Measurements from ENCODE around the gene MTHFD1L. TPM values are rescaled to one million over a fixed set of nuclear protein-coding genes. Genes with fewer than 3 reads are reported as not detected.

MTHFD1L gene
- total RNA-seq, 2 donors from 2014 or later, result 3.1 to 18.7 TPM

DNA sequence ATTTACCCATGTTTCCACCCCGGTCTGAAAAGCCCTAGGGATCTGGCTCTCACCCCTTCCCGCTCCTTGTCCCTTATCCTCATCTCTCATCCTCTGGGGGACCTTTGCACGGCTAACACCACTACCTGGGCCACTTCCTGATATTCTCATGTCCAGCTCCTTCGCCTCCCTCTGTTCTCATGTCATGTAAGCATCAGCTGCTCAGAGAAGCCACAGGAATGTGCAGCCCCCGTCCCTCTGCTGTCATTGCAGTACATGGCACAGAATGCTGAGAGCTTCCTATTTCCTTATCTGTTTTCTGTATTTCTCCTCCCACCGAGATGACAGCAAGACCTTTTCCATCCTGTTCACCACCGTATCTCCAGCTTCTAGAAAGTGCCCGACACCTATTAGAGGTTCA is 102.4 kb downstream of the MTHFD1L start:
- H3K36me3 ChIP-seq, result no peaks in the 10 kb centered on the region
- H3K9me3 ChIP-seq, result no peaks in the 10 kb centered on the region
- TF ChIP-seq, protein P1, sequence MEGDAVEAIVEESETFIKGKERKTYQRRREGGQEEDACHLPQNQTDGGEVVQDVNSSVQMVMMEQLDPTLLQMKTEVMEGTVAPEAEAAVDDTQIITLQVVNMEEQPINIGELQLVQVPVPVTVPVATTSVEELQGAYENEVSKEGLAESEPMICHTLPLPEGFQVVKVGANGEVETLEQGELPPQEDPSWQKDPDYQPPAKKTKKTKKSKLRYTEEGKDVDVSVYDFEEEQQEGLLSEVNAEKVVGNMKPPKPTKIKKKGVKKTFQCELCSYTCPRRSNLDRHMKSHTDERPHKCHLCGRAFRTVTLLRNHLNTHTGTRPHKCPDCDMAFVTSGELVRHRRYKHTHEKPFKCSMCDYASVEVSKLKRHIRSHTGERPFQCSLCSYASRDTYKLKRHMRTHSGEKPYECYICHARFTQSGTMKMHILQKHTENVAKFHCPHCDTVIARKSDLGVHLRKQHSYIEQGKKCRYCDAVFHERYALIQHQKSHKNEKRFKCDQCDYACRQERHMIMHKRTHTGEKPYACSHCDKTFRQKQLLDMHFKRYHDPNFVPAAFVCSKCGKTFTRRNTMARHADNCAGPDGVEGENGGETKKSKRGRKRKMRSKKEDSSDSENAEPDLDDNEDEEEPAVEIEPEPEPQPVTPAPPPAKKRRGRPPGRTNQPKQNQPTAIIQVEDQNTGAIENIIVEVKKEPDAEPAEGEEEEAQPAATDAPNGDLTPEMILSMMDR (IDR thresholded peaks at IDR 0.05), result no peak
- no peak for TF ChIP-seq POLR2A (IDR thresholded peaks at IDR 0.05)
- TF ChIP-seq POLR2AphosphoS5 (IDR thresholded peaks at IDR 0.05), result no peak
- no peaks in the 10 kb centered on the region for H3K4me1 ChIP-seq (replicated peaks)
- intact Hi-C loops (cut with DNase I), result no loop called here
- 79% methylated on average over 8 of the region's 8 CpGs for WGBS
- H3K4me3 ChIP-seq, result no peak overlapping the region
- no peak for DNase-seq (ENCODE audit: low spot score)
- no peak overlapping the region for H3K27ac ChIP-seq
- no peaks in the 10 kb centered on the region for H3K27me3 ChIP-seq (replicated peaks; ENCODE audit: insufficient read depth)

DNA sequence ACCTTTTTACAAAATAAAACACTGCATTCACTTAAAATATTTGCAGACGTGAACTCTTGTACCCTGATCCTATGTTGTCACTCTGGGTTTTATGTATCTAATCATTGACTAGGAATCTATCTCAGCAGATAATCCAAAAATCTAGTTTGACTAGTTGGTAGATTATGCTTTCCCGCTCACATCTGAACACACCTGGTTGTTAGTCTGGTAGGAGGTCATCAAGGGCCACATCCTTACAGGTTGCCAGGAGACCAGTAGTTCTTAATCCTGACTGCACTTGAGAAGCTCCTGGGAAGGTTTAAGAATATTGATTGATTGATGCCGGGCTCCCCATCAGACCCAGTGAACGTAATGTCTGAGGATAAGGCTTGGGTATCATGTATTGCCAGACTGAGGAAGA is 104.4 kb downstream of the MTHFD1L start:
- Histone ChIP-seq H3K36me3 (no peaks in the 10 kb centered on the region), H3K27ac (no peak overlapping the region), H3K4me3 (no peak overlapping the region), H3K27me3 (replicated peaks; ENCODE audit: insufficient read depth) (no peaks in the 10 kb centered on the region), H3K4me1 (replicated peaks) (no peaks in the 10 kb centered on the region), H3K9me3 (no peaks in the 10 kb centered on the region)
- no peak for DNase-seq (ENCODE audit: low spot score)
- 97% methylated on average over 4 of the region's 4 CpGs for WGBS
- intact Hi-C loops (cut with DNase I), result no loop called here
- TF ChIP-seq, protein P1 (IDR thresholded peaks at IDR 0.05), result no peak
- no peak for TF ChIP-seq POLR2AphosphoS5 (IDR thresholded peaks at IDR 0.05)
- no peak for TF ChIP-seq POLR2A (IDR thresholded peaks at IDR 0.05)

DNA sequence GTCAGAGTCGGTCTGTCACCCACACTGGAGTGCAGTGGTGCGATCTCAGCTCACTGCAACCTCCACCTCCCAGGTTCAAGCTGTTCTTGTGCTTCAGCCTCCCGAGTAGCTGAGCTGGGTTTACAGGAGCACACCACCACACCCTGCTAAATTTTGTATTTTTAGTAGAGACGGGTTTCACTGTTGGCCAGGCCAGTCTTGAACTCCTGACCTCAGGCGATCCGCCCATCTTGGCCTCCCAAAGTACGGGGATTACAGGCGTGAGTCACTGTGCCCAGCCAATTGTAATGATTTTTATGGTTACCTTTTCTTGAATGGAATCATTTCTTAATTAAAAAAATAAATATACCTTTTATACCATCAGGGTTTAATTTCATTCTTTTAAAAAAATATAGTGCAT is 105.7 kb downstream of the MTHFD1L start:
- TF ChIP-seq POLR2A (IDR thresholded peaks at IDR 0.05) (no peak), POLR2AphosphoS5 (IDR thresholded peaks at IDR 0.05) (no peak)
- TF ChIP-seq, protein P1 (IDR thresholded peaks at IDR 0.05), result no peak
- H3K27ac ChIP-seq, result no peak overlapping the region

DNA sequence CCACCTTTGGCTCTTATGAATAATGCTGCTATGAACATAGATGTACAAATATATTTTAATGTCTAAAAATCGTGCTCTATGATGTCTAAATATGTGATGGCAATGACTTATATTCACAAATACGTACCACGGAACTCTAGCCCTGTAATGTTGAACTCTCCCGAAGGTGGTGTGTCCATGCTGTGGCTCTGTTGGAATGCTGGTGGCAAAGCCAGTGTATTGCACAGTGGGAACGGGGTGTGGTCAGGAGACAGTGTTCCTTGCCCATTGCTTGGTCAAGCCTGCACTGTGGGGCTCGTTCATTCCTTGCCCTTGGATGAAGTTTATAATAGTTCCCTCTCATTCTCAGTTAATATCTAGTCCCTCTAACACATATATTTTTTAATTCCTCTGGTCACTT is 109.6 kb downstream of the MTHFD1L start:
- Histone ChIP-seq H3K9me3 (no peaks in the 10 kb centered on the region), H3K27me3 (replicated peaks; ENCODE audit: insufficient read depth) (no peaks in the 10 kb centered on the region), H3K4me1 (replicated peaks) (no peaks in the 10 kb centered on the region), H3K27ac (no peak overlapping the region), H3K4me3 (no peak overlapping the region), H3K36me3 (no peaks in the 10 kb centered on the region)
- 96% methylated on average over 6 of the region's 6 CpGs for WGBS
- intact Hi-C loops (cut with DNase I), result no loop called here
- TF ChIP-seq POLR2A (IDR thresholded peaks at IDR 0.05), result no peak
- TF ChIP-seq POLR2AphosphoS5 (IDR thresholded peaks at IDR 0.05), result no peak
- TF ChIP-seq, protein P1 (IDR thresholded peaks at IDR 0.05), result no peak
- no peak for DNase-seq (ENCODE audit: low spot score)

More for the DNA sequence above, 105.7 kb downstream of the MTHFD1L start:
- Histone ChIP-seq H3K27me3 (replicated peaks; ENCODE audit: insufficient read depth) (no peaks in the 10 kb centered on the region), H3K9me3 (no peaks in the 10 kb centered on the region), H3K36me3 (no peaks in the 10 kb centered on the region), H3K4me1 (replicated peaks) (no peaks in the 10 kb centered on the region), H3K4me3 (no peak overlapping the region)
- intact Hi-C loops (cut with DNase I), result no loop called here
- 91% methylated on average over 8 of the region's 8 CpGs for WGBS
- no peak for DNase-seq (ENCODE audit: low spot score)

DNA sequence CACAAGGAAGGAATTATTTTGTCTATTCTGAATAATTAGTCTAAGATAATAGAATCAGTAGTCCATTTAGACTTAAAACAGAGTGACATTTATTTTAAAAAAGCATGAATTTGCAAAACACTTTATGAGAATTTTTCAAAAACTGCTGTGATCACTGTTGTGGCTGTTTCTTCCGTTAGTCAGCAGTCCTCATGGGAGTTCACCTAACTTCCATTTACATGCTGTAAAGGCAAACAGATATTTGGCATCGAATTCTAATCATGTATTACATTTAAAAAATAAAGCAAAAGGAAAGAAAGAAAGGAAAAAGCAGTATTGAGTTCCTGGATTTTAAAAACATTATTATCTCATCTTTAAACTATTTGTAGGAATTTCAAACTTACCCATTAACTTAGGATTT is 111.8 kb downstream of the MTHFD1L start:
- Histone ChIP-seq H3K36me3 (no peaks in the 10 kb centered on the region), H3K4me3 (no peak overlapping the region), H3K27me3 (replicated peaks; ENCODE audit: insufficient read depth) (no peaks in the 10 kb centered on the region), H3K4me1 (replicated peaks) (no peaks in the 10 kb centered on the region), H3K9me3 (no peaks in the 10 kb centered on the region), H3K27ac (no peak overlapping the region)
- TF ChIP-seq POLR2A (IDR thresholded peaks at IDR 0.05), result no peak
- TF ChIP-seq, protein P1 (IDR thresholded peaks at IDR 0.05), result no peak
- TF ChIP-seq POLR2AphosphoS5 (IDR thresholded peaks at IDR 0.05), result no peak
- no peak for DNase-seq (ENCODE audit: low spot score)
- 68% methylated on average over 2 of the region's 2 CpGs for WGBS
- intact Hi-C loops (cut with DNase I), result no loop called here
